HG02763 (cell line): ENCODE data around the gene SLC12A7.
"Not testable (repeated sequence)": the region's sequence is repeated elsewhere in the genome, so short reads cannot be mapped to it uniquely, and the experiment has no call there.

Experiments used
- ATAC-seq: cut with Tn5 transposase; IDR thresholded peaks from one replicate; pipeline ENCODE4 v1.9.1; 2021; ENCODE audit warnings: mild to moderate bottlenecking, moderate library complexity; ENCODE audit not compliant: unreplicated experiment

SLC12A7 gene

GRCh38 chr5:1027631-1028441 lies 84.0 kb downstream of the SLC12A7 start:
- ATAC-seq: no peak

GRCh38 chr5:1026700-1027621 lies 84.9 kb downstream of the SLC12A7 start:
- no peak for ATAC-seq

GRCh38 chr5:1021969-1022336 lies 89.9 kb downstream of the SLC12A7 start:
- ATAC-seq: not testable (repeated sequence)

- ATAC-seq: no peak
Observed at GRCh38 chr5:1021136-1021968, 90.5 kb downstream of the SLC12A7 start.

- no peak for ATAC-seq
Observed at GRCh38 chr5:1020452-1020961, 91.4 kb downstream of the SLC12A7 start.

- no peak for ATAC-seq
Observed at GRCh38 chr5:1019001-1019905, 92.6 kb downstream of the SLC12A7 start.

GRCh38 chr5:1018596-1018995 lies 93.3 kb downstream of the SLC12A7 start:
- ATAC-seq: no peak

GRCh38 chr5:1017691-1018455 lies 94.0 kb downstream of the SLC12A7 start:
- no peak for ATAC-seq

GRCh38 chr5:1017056-1017455 lies 94.8 kb downstream of the SLC12A7 start:
- ATAC-seq: no peak

GRCh38 chr5:1016476-1016875 lies 95.4 kb downstream of the SLC12A7 start:
- no peak for ATAC-seq

- no peak for ATAC-seq
Observed at GRCh38 chr5:1016036-1016435, 95.8 kb downstream of the SLC12A7 start.

GRCh38 chr5:1015507-1015906 lies 96.4 kb downstream of the SLC12A7 start:
- ATAC-seq: no peak

GRCh38 chr5:1014781-1015221 lies 97.1 kb downstream of the SLC12A7 start:
- ATAC-seq: no peak

GRCh38 chr5:1014346-1014745 lies 97.5 kb downstream of the SLC12A7 start:
- ATAC-seq: no peak

- no peak for ATAC-seq
Observed at GRCh38 chr5:1013948-1014301, 97.9 kb downstream of the SLC12A7 start.

GRCh38 chr5:1013238-1013947 lies 98.5 kb downstream of the SLC12A7 start:
- ATAC-seq: no peak

- no peak for ATAC-seq
Observed at GRCh38 chr5:1012900-1013237, 99.0 kb downstream of the SLC12A7 start.

GRCh38 chr5:1012313-1012841 lies 99.5 kb downstream of the SLC12A7 start:
- ATAC-seq: no peak
